Stimulated activated CD8-positive, alpha-beta memory T cell treated with anti-CD3 and anti-CD28 coated beads, Interleukin-12 subunit alpha, Interleukin-12 subunit beta, amount 100 ng/mL, for 4 hours (primary cell): Measurements from ENCODE around the gene SH3GL1.

ENCODE experiments used
- DNase-seq: peaks from one replicate; pipeline ENCODE4 v3.0.0-alpha.2; 2020; ENCODE audit warnings: low read depth

Gene SH3GL1, protein sequence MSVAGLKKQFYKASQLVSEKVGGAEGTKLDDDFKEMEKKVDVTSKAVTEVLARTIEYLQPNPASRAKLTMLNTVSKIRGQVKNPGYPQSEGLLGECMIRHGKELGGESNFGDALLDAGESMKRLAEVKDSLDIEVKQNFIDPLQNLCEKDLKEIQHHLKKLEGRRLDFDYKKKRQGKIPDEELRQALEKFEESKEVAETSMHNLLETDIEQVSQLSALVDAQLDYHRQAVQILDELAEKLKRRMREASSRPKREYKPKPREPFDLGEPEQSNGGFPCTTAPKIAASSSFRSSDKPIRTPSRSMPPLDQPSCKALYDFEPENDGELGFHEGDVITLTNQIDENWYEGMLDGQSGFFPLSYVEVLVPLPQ

DNA sequence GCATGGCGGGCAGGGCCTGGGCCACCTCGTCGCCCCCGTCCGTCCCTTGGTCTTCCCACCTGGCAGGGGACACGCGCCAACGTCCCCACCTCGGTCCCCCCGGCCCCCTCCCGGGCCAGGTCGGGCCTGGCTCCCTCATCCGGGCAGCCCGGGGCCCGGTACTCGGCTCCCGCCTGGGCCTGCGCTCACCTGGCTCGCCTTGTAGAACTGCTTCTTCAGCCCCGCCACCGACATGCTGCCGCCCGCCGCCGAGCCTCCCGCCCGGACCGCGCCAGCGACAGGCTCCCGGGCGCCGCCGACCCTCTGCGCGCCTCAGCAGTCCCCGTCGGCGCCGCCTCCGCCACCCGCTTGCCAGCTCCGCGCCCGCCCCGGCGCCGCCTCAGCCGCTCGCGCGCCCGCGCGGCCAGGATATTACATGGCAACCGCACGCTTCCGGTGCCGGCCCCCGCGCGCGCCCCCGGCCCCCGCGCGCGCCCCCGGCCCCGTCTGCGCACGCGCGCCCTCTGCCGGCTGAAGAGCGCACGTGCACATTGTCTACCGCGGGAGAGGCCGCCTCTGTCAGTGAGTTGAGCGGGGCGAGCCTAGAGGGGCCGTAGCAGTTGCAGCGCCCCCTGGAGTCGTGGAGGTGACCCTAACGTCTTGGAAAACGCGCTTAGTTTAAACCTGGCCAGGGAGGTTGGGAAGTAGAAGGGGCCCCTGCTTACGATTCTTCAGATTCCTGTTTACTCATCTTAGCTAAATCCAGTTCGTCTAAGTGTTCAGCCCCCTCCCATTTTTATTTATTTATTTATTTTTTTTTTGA, at the start of gene SH3GL1:
Gene SH3GL1 (minus strand): TSS at position 413 of the 802 bp plus-strand sequence. CDS start 179 bp downstream, at position 234.
- peak; percentile 84 for DNase-seq

DNA sequence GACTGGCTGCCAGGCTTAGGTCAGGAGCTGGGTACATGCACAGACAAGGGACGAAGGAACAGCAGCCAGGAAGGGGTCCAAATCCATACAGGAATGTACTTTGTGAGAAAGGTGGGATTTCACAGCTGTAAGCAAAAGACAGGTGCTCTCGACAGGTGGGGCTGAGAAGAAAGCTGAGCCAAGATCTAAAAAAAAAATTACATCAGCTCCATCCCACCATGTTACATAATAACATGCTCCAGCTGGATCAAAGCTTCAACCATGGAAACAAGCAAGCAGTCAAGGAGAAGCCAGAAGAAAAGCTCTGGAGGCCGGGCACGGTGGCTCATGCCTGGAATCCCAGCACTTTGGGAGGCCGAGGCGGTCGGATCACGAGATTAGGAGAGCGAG, 49.3 kb upstream of the SH3GL1 start:
- no peak for DNase-seq

DNA sequence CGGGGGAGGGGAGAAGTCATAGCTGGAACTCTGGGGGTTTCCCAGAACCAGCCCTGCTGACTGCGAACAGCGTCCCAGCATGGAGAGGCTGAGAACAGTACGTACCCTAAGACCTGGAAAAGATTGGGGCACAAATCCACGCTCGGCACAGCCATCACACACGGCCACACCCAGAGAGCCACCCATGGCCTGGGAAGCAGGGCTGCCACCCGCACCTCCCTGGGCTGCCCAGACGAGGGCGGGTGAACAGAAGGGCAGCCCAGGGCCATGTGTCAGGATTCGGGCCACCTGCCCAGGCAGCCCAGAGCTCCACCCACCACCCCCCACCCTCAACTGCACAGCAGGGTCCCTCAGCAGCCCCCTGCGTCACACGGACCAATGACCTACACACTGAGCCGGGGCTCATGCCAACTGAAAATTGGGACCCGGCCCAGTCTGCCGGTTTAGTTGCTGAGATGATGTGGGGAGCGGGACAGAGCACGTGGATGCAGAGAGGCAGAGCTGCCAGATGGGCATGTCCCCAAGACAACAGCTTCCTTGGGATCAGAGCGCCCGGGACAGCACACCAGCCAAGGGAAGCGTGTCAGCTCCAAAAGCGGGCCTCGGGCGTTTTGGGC, 48.8 kb upstream of the SH3GL1 start:
- DNase-seq = no peak

DNA sequence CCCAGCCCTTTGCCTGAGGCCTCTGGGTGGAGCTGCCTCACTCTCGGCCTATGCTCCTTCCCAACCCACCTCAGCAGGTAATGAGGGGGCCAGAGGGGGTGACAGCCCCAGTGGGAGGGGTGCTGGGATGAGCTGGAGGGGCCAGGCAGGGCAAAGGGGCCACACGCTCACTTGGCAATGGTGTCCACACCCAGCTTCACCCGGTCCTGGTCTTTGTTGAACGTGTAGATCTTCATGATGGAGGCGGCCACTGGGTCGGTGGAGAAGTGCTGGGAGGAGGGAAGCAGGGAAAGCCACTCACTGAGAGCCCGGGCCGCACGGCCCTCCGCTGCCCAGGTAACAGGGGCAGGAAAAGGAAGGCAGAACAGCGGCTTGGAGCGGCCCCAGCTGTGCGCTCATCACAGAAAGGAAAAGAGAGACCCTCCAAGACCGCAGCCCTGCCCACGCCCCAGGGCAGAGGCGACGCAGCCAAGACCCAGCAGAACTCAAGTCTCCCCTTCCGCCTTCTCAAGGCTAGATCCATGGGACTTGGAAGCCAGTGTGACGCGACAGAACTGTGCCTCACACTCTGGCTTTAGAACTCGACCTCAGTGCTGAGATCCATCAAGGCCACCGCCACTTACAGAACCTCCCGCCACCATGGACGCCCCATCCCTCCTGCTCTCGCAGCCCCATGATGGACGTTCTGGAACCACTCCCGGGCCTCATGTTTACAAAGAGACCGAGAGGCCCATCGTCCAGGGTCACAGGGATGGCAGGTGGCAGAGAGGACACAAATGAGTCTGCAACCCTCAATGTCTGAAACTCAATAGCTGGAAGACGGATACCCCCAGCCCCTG, 48.0 kb upstream of the SH3GL1 start:
- no peak for DNase-seq

DNA sequence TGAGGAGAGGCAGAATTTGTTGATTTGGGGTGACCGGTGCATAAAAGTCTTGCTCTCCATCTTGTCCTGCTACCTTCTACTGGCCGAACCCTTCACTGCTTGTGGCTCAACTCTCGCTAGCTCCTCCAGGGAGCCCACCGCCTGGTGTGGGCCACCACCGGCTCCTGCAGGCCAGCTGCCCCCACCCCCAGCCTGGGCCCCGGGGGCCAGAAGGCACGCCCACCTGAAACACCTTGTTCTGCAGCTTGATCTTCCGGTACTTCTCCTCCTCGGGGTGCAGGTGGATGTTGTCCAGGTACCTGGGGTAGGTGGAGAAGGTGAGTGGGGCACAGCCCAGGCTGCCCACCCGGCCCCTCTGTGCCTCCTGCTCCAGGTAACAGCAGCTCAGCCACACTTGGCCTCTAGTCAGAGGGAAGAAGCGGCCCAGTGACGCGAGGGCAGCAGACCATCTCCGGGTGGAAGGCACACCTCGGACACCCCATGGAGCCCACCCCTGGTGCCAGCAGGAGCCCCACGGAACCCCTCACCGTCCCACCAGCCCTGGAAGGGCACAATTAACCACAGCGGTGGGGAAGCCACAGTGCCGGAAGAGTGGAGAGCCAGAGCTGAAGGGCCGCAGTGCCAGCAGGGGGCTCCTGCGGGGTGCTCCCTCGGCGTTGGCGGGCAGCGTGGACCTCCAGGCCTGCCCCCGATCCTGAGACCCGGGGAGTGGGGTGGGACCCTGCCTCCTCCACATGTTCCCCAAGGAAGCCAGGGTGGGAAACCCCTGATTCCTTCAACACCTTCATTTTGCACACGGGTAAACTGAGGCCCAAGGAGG, 47.2 kb upstream of the SH3GL1 start:
- no peak for DNase-seq

DNA sequence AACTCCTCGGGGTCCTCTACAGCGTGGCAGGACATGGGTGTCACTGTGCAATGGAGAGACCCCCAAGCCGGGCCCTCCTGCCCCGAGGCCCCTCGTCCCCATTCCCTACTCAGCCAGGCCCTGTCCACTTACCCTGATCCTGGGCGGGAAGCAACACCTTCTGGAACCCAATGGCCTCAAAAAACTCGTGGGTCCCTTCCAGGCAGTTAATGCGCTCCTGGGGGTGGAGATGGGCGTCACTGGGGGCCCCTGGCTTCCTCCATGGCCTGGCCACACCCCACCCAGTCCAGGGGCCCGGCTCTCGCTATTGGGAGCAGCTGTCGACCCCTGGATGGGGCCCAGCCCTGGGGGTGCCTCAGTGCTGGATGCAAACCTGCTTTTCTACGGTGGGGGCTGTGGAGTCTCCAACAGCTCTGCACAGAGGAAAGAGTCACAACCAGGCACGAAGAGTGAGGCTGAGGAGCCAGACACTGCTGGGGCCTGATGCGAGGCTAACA, 46.4 kb upstream of the SH3GL1 start:
- no peak for DNase-seq

DNA sequence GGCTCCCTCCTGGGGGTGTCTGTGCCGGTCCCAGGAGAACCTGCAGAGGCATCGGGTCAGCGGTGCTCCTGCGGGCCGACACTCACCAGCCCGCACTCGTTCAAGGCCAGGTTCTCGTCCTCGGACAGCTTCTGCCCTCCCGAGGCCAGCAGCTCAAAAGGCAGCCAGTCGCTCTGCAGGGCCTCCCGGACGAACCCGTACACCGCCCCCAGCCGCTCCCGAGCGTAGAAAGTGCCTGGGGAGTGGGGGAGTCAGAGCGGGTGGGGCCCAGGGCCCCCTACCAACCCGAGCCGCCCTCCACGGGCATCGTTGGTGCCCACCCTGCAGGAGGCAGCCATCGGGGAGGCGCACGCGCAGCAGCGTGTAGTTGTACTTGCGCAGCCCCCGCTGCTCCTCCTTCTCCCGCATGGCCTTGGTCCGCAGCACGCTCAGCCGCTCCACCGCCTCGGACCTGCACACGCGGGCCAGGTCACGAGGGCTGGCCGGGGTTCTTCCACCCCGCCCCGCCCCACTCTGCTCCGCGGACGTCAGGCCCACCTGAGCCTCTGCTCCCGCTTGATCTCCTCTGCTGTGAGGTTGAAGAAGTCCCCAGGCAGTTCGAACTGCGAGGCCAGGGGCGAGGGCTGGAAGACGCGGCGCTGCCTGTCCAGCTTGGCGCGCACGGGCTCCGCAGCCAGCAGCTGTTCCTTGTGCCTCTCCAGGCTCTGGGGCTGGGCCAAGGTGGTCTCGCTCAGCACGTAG, 45.8 kb upstream of the SH3GL1 start:
- no peak for DNase-seq

DNA sequence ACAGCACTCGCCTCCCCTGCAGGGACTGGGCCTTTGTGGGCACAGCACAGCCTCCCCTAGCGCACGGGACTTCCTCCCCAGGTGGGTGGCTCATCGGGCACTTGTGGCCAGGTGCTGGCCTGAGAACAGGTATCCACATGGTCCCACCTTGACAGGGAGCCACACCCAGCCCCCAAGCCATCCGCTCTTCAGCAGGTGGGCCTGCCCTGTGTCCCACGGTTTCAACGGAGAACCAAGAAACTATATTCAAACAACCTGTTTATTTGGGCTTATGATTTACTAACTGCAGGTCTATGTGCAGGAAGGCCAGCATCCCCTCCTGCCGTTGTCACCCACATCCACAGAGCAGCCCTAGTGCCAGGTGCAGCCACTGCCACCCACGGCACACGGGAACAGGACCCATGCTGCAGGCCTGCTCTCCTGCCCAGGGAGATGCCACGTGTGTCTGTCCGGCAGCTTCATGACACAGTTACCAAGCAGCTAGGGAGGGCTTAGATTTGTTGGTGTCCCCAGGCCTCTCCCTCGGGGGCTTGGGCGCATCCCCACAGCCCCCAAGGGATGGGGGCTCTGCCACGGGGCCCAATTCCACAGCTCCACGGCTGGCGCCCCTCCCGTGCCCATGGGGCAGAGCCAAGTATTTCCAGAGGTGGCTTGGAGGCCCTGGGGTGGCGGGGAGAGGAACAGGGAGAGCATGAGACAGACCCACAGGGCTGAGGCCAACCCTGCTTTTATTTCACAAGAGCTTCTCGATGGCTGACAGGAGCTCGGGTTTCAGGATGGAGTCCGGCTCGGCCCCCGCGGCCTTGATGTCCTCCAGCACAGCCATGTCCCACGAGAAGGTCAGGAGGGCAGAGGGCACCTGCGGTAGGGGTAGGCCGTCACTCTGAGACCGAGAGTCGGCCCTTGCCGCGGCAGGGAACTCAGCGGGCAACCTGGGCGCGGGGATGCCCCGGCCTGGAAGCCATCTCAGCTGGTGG, 44.7 kb upstream of the SH3GL1 start:
- DNase-seq = no peak

DNA sequence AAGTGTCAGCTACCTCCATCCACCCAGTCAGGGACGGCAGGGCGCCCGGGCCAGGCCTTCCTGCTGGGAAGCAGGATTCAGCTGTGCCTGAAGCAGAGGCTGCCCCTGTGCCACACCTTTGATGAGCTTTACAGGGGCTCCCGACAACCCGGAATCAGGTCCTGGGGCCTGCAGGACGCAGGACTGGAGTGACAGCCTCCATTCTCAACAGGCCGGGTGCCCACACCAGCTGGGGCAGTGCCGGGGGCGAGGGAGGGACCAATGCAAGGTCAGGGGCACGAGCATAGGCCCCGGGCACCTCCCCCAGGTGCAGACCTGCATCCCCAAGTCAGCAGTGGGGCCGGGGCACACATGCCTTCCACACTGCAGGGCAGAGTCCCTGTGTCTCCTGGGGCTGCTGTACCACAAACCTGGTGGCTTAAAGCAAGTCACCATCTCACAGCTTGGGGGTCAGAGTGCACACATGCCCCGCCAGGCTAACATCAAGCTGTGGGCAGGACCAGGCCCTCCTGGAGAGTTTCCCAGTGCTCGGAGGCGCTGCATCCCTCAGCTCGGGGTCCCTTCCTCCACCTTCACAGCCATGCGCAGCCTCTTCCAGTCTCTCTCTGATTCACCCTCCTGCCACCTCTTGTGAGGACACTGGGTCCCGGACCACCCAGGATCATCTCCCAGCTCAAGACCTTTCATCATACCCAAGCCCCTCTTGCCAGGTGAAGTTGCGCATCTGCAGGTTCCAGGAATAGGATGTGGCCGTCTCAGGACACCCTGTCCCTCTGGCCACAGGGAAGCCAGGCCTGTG, 43.8 kb upstream of the SH3GL1 start:
- no peak for DNase-seq

DNA sequence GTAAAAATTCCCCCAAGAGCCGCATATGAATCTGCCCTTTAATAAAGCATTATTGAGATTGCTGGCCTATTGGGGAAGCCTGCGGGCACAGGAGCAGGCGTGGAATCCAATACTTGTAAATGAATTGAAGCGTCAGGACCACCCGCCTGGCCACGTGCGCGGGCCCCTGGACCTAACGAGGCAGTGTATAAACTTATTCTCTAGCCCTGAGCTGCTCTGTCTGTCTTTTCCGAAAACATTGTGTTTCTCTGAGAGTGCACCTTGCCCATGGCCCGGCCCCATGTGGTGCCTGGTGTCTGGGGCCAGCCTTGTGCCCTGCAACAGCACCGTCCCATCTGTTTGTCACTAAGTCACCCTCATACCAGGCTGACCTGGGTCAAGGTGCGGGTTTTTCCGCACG, 42.8 kb upstream of the SH3GL1 start:
- no peak for DNase-seq

DNA sequence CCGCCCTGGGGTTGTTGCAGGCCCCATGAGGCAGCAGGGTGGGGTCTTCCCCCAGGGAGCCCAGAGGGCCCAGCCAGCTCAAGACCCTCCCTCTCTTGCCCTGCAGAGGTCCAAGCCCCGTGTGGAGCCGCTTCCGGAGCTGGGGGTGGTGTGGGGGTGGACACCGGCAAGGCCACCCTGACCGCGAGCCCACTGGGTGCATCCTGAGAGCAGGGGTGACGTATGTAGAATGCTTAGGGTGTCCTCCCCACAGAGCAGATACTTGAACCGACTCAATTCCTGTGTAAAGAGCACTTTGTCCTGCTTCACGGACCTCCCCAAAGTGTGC, 42.4 kb upstream of the SH3GL1 start:
- DNase-seq = no peak

DNA sequence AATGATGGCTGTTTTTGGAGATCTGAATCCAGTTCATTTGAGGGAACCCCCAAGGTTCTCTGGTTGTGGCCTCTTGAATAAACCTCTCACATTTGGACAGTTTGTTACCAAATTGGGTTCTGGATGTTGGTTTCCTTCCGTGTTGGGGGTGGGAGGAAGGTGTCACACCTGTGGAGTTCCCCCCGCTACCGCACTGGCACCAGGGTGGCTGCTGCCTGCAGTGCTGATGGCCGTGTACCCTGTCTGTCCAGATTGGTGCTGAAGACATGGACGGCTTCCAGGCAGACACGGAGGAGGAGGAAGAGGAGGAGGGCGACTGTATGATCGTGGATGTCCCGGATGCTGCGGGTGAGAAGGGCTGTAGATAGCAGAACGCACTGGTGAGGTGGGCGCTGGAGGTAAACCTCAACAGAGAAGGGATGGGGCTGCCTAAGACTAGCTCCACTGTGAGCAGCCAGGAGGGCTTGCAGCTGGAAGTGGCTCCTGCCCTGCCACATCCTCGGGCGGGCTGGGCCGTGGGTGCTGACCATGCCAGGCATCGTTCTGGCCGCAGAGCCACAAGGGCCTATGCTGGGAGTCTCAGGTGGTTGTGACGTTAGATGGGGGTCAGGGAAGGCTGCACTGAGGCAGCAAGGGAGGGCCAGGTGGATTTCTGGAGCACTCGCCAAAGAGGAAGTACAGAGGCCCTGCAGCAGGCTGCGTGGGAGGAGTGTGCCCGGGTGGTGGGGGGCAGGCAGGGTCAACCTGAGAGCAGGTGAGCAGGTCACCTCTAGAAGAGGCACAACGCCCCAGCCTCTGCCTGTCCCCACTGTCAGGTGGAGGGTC, 41.9 kb upstream of the SH3GL1 start:
- DNase-seq = no peak

DNA sequence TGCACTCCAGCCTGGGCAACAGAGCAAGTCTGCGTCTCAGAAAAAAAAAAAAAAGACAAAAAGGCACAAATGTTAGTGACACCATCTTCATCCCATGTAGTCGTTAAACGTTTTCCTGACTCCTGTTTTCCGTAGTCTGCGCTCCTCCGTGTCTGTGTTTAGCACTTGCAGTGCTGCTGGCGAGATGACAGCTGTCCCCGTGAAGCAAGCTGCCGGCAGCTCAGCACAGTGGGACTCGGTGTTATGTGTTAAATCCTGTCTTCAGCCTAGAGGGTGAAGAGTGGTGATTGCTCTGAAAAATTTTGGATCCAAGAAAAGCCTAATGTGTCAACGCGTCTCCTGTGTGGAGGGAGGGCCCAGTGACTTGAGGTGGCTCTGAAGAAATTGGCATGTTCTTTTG, 38.9 kb upstream of the SH3GL1 start:
- DNase-seq = no peak

DNA sequence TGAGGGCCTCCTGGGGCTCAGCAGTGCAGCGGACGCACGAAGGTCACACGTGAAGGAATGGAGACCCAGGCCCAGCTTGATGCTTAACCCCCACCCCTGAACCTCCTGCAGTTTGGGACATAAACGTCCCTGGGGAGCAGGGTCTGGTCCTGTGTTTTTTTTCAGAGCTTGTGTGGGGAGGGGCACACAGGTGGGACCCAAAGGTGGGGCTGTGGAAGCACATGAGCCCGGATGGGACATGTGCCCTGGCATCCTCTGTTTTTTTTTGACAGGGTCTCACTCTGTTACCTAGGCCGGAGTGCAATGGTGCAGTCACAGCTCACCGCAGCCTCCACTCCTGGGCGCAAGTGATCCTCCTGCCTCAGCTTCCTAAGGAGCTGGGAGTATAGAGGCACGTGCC, 36.8 kb upstream of the SH3GL1 start:
- DNase-seq = no peak

DNA sequence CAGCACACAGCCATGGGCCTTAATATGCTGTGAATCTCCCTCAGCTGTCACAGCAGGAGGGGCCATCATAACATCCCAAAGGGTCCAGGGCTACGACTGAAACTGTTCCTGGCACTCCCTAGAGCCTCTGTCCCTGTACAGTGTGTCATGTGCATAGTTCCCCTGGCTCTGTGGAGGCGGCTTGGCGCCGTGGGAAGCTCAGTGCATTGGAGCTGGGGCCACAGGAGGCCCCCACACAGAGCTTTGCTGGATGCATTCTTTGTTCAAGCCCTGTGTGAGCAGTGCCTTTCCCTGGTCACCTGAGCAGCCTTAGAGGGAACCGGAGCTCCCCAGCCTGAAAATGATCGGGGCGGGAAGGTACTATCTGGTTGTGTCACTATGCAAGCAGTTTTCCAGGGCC, 35.9 kb upstream of the SH3GL1 start:
- no peak for DNase-seq

DNA sequence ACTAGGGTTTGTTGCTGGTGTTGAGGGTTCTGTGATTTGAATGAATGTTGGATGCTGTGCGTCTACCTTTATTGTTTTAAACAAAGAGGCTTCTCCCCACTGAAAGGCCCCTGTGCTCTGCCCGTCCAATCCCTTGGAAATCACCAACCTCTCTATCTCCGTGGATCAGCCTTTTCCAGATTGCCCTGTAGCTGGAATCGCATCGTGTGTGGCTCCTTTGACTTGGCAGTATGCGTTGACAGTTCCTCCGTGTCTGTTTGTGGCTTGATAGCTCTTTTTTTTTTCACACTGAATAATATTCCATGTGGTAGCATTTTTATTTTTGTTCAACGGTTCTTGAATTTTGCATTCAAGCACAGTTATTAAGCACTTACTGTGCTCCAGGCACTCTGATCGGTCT, 34.0 kb upstream of the SH3GL1 start:
- no peak for DNase-seq

DNA sequence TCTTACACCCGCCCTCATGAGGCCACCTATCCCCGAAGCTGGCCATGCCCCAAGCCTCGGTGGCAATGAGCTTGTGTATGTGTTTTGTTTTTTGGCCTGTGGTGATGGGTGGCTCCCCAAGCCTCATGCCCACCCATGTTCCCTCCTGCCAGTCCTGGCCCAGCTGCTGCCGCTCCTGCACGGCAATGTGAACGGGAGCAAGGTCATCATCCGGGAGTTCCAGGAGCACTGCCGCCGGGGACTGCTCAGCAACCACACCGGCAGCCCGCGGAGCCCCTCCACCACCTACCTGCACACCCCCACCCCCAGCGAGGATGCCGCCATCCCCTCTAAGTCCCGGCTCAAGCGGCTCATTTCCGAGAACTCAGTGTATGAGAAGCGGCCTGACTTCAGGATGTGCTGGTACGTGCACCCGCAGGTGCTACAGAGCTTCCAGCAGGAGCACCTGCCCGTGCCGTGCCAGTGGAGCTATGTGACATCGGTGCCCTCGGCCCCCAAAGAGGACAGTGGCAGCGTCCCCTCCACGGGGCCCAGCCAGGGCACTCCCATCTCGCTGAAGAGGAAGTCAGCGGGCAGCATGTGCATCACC, 32.7 kb upstream of the SH3GL1 start:
- no peak for DNase-seq
